ENCODE results near the gene THOC6. TPM values are rescaled to one million over a fixed set of nuclear protein-coding genes. Genes with fewer than 3 reads are reported as not detected.

The THOC6 gene
- total RNA-seq, 1 donor from 2014 or later = 31.4 TPM

DNA sequence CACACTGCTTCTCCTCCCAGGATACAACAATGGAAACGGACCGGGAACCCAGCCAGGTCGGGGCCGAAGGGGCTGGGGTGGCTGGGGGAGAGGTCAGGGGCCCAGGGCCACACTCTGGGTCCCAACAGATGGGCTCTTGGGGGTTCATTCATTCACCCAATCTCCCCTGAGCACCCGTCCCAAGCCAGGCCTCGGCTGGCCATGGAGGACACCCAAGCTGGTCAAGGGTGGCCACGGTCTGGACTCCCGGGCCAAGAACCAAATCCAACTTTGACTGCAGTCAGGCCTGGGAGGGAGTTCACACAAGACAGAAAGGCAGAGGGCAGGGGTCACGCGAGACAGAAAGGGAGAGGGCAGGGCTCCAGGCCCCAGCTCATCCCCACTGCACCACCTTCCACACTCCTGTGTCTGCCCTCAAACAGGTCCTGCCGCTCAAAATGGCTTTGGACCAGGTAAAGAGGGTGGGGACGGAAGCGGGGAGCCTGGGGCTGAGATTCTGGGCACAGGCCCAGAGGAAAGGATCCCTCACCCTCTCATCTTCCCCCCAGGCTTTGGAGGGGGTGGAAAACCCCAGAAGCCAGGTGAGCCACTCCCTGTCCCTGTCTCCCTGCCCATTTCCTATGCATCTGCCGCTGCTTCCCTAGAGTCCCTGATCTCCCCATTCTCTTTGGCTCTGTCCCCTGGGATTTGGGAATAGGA is 31.3 kb upstream of the THOC6 start:
- H3K9me3 ChIP-seq = no peaks in the 10 kb centered on the region
- H3K36me3 ChIP-seq = no peaks in the 10 kb centered on the region
- intact Hi-C loops (cut with DNase I) = no loop called here
- peaks cover 9% of the 10 kb centered on the region for H3K27me3 ChIP-seq
- H3K27ac ChIP-seq = no peak overlapping the region
- ATAC-seq = no peak
- no peak for DNase-seq
- TF ChIP-seq, protein P1, sequence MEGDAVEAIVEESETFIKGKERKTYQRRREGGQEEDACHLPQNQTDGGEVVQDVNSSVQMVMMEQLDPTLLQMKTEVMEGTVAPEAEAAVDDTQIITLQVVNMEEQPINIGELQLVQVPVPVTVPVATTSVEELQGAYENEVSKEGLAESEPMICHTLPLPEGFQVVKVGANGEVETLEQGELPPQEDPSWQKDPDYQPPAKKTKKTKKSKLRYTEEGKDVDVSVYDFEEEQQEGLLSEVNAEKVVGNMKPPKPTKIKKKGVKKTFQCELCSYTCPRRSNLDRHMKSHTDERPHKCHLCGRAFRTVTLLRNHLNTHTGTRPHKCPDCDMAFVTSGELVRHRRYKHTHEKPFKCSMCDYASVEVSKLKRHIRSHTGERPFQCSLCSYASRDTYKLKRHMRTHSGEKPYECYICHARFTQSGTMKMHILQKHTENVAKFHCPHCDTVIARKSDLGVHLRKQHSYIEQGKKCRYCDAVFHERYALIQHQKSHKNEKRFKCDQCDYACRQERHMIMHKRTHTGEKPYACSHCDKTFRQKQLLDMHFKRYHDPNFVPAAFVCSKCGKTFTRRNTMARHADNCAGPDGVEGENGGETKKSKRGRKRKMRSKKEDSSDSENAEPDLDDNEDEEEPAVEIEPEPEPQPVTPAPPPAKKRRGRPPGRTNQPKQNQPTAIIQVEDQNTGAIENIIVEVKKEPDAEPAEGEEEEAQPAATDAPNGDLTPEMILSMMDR (IDR thresholded peaks at IDR 0.05) = no peak
- no peak overlapping the region for H3K4me3 ChIP-seq
- no peaks in the 10 kb centered on the region for H3K4me1 ChIP-seq

DNA sequence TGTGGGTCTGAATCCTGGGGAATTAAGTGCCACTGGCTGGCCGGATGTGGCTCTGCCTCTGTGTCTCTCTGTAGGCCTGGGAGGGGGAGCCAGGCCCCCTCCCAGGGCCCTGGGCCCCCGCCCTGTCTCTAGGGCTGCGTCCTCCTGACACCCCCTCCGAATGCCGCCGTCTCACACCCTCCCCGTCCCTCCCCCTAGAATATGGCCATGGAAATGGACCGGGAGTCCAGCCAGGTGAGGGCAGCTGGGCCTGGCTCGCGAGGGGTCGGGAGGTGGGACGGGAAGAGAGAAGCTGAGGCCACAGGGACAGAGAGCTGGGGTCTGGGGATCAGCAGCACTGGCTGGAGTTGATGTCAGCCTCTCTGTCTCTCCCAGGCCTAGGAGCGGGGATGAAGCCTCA is 27.5 kb upstream of the THOC6 start:
- Histone ChIP-seq H3K4me1 (no peaks in the 10 kb centered on the region), H3K36me3 (no peaks in the 10 kb centered on the region), H3K27ac (no peak overlapping the region), H3K27me3 (no peaks in the 10 kb centered on the region), H3K4me3 (no peak overlapping the region), H3K9me3 (no peaks in the 10 kb centered on the region)
- TF ChIP-seq, protein P1 (IDR thresholded peaks at IDR 0.05) = no peak
- no peak for ATAC-seq
- no peak for DNase-seq
- intact Hi-C loops (cut with DNase I) = no loop called here

- Histone ChIP-seq H3K4me1 (no peaks in the 10 kb centered on the region), H3K36me3 (no peaks in the 10 kb centered on the region), H3K4me3 (no peak overlapping the region), H3K9me3 (no peaks in the 10 kb centered on the region), H3K27me3 (peaks cover 2% of the 10 kb centered on the region), H3K27ac (no peak overlapping the region)
- TF ChIP-seq, protein P1 (IDR thresholded peaks at IDR 0.05) = no peak
- DNase-seq (no peak), ATAC-seq (no peak)
- intact Hi-C loops (cut with DNase I) = no loop called here
Observed at GRCh38 chr16:2999929-3000328, 23.9 kb upstream of the THOC6 start.

DNA sequence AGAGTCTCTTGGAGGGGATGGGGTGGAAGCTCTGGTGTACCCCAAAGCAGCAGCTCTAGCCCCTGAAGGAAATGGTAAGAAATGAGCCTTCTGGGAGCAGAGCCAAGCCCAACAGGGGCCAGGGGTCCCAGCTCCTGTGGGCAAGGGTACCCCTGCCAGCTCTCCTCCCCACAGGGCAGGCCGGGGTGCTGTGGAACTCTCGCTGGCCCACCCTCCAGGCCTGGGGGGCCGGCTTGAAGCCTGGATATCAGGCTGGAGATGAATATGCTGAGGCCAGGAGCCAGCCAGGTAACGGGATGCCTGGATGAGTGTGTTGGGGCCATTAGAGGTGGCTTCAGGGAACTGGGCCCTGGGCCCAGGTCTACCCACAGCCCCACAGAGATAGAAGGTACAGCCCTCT is 23.3 kb upstream of the THOC6 start:
- no peak for ATAC-seq
- DNase-seq = no peak
- no peaks in the 10 kb centered on the region for H3K9me3 ChIP-seq
- no peaks in the 10 kb centered on the region for H3K4me1 ChIP-seq
- TF ChIP-seq, protein P1 (IDR thresholded peaks at IDR 0.05) = no peak
- no peak overlapping the region for H3K27ac ChIP-seq
- intact Hi-C loops (cut with DNase I) = no loop called here
- H3K36me3 ChIP-seq = no peaks in the 10 kb centered on the region
- H3K27me3 ChIP-seq = peaks cover 6% of the 10 kb centered on the region
- H3K4me3 ChIP-seq = no peak overlapping the region

- no peak overlapping the region for H3K4me3 ChIP-seq
- no peaks in the 10 kb centered on the region for H3K9me3 ChIP-seq
- peaks cover 13% of the 10 kb centered on the region for H3K27me3 ChIP-seq
- DNase-seq (no peak), ATAC-seq (no peak)
- intact Hi-C loops (cut with DNase I) = no loop called here
- H3K36me3 ChIP-seq = no peaks in the 10 kb centered on the region
- TF ChIP-seq, protein P1 (IDR thresholded peaks at IDR 0.05) = no peak
- no peaks in the 10 kb centered on the region for H3K4me1 ChIP-seq
- H3K27ac ChIP-seq = no peak overlapping the region
Observed at GRCh38 chr16:3001316-3001715, 22.5 kb upstream of the THOC6 start.

All from upper lobe of right lung (tissue), 1 donor.